A673 (cell line): Measurements from ENCODE around the gene GRID2. TPM values are rescaled to one million over a fixed set of nuclear protein-coding genes. Genes with fewer than 3 reads are reported as not detected.
"Not testable (repeated sequence)": the region's sequence is repeated elsewhere in the genome, so short reads cannot be mapped to it uniquely, and the experiment has no call there.

ENCODE experiments used
- BruUV-seq: library from RNA; stranded (reverse); fragments of 400-500 nt; replicated peaks from 2 replicates; lab custom pipeline; 2021; lab: Mats Ljungman, UMichigan
- CTCF ChIA-PET: fragments of 300-600 bp; sonication (Branson Sonifier 250); formaldehyde crosslinking; loops from one replicate; lab custom pipeline; 2022; ENCODE audit warnings: antibody characterized with exemption; lab: Charles Lee
- POLR2A ChIA-PET: fragments of 300-600 bp; sonication (Branson Sonifier 250); formaldehyde crosslinking; loops from one replicate; lab custom pipeline; 2022; ENCODE audit warnings: antibody characterized with exemption; ENCODE audit not compliant: low non-redundant PET; lab: Charles Lee
- DNase-seq: peaks from one replicate; pipeline ENCODE4 v3.0.0-alpha.2; 2015; ENCODE audit warnings: low spot score
- H3K27ac ChIP-seq: fragments of 200-600 bp; sonication (generic); 2 replicates; pipeline ENCODE4 v1.5.1; 2016; ENCODE audit warnings: mixed run types, low read depth, mild to moderate bottlenecking, mixed read lengths, antibody characterized with exemption, low read length; ENCODE audit not compliant: poor library complexity, severe bottlenecking
- H3K27me3 ChIP-seq: fragments of 200-600 bp; sonication (generic); replicated peaks from 2 replicates; pipeline ENCODE4 v1.6.1; 2017; ENCODE audit warnings: mixed run types, low read depth, mild to moderate bottlenecking, mixed read lengths, antibody characterized with exemption, low read length; ENCODE audit not compliant: insufficient read depth, poor library complexity
- H3K36me3 ChIP-seq: fragments of 200-600 bp; sonication (generic); 2 replicates; pipeline ENCODE4 v1.6.1; 2016; ENCODE audit warnings: mixed run types, mild to moderate bottlenecking, mixed read lengths, antibody characterized with exemption, low read length; ENCODE audit not compliant: insufficient read depth, poor library complexity, severe bottlenecking
- H3K4me1 ChIP-seq: fragments of 200-600 bp; sonication (generic); 2 replicates; pipeline ENCODE4 v1.6.1; 2017; ENCODE audit warnings: mixed run types, mild to moderate bottlenecking, mixed read lengths, antibody characterized with exemption, low read length; ENCODE audit not compliant: insufficient read depth, poor library complexity, severe bottlenecking
- H3K4me3 ChIP-seq: fragments of 200-600 bp; sonication (generic); 2 replicates; pipeline ENCODE4 v1.5.1; 2016; ENCODE audit warnings: low read depth, mixed run types, mild to moderate bottlenecking, mixed read lengths, low read length; ENCODE audit not compliant: poor library complexity, severe bottlenecking
- H3K9me3 ChIP-seq: fragments of 200-600 bp; sonication (generic); 2 replicates; pipeline ENCODE4 v1.6.1; 2016; ENCODE audit warnings: mixed run types, low read depth, mild to moderate bottlenecking, mixed read lengths, antibody characterized with exemption, low read length; ENCODE audit not compliant: poor library complexity, severe bottlenecking
- CTCF ChIP-seq: fragments of 300-800, 200-600 bp; sonication (generic); conservative IDR thresholded peaks from 2 replicates; pipeline ENCODE4 v1.5.1; 2017; ENCODE audit warnings: low read depth, mild to moderate bottlenecking, antibody characterized with exemption, low read length, moderate library complexity, mixed read lengths
- EZH2 ChIP-seq: fragments of 200-600 bp; sonication (generic); IDR thresholded peaks from 2 replicates; pipeline ENCODE4 v1.6.1; 2017; ENCODE audit warnings: borderline replicate concordance, low read depth, mild to moderate bottlenecking, mixed read lengths, antibody characterized with exemption, low read length; ENCODE audit not compliant: poor library complexity, severe bottlenecking
- intact Hi-C: fragments of 100-400 bp; cut with micrococcal nuclease; formaldehyde crosslinking; loops from one replicate; pipeline ENCODE4 v1.10.0; 2022; ENCODE audit not compliant: unreplicated experiment
- total RNA-seq: library from RNA; stranded (reverse); gene quantifications from 2 replicates; pipeline ENCODE4 v1.2.3, GENCODE V29; 2021

GRID2 gene
- total RNA-seq, 1 experiment from 2014 or later = not detected

- no TSS peak for BruUV-seq
- intact Hi-C loops = no loop called here
- Histone ChIP-seq H3K4me3 (no peak overlapping the region), H3K4me1 (no peaks in the 10 kb centered on the region), H3K27me3 (no peaks in the 10 kb centered on the region), H3K27ac (no peak overlapping the region), H3K36me3 (no peaks in the 10 kb centered on the region), H3K9me3 (no peaks in the 10 kb centered on the region)
- ChIA-PET CTCF (no interaction called here), POLR2A (no interaction called here)
- TF ChIP-seq CTCF (no peak), EZH2 (no peak)
- no peak for DNase-seq
Observed at GRCh38 chr4:93671093-93671492, 1367.3 kb downstream of the GRID2 start.

- H3K9me3 ChIP-seq, intact Hi-C loops, H3K36me3 ChIP-seq, H3K4me1 ChIP-seq, CTCF ChIA-PET, BruUV-seq, H3K4me3 ChIP-seq, DNase-seq, H3K27me3 ChIP-seq, H3K27ac ChIP-seq, POLR2A ChIA-PET: not testable (repeated sequence)
Observed at GRCh38 chr4:93676937-93677336, 1373.2 kb downstream of the GRID2 start.

GRCh38 chr4:93684571-93684970 is 1380.8 kb downstream of the GRID2 start:
- intact Hi-C loops = no loop called here
- no TSS peak for BruUV-seq
- Histone ChIP-seq H3K4me3 (no peak overlapping the region), H3K4me1 (no peaks in the 10 kb centered on the region), H3K9me3 (no peaks in the 10 kb centered on the region), H3K36me3 (no peaks in the 10 kb centered on the region), H3K27ac (no peak overlapping the region), H3K27me3 (no peaks in the 10 kb centered on the region)
- no peak for DNase-seq
- no peak for TF ChIP-seq CTCF
- TF ChIP-seq EZH2 = no peak
- ChIA-PET CTCF (no interaction called here), POLR2A (no interaction called here)

GRCh38 chr4:93687304-93687703 is 1383.5 kb downstream of the GRID2 start:
- no peak overlapping the region for H3K27ac ChIP-seq
- BruUV-seq = no TSS peak
- H3K4me1 ChIP-seq = no peaks in the 10 kb centered on the region
- H3K4me3 ChIP-seq = no peak overlapping the region
- H3K36me3 ChIP-seq = no peaks in the 10 kb centered on the region
- H3K9me3 ChIP-seq = no peaks in the 10 kb centered on the region
- no peak for DNase-seq
- POLR2A ChIA-PET = no interaction called here
- intact Hi-C loops = no loop called here
- CTCF ChIA-PET = no interaction called here
- H3K27me3 ChIP-seq = no peaks in the 10 kb centered on the region
- TF ChIP-seq EZH2 (no peak), CTCF (no peak)
